HCT116 (cell line): ENCODE measurements around the gene DMWD. TPM values are rescaled to one million over a fixed set of nuclear protein-coding genes. Genes with fewer than 3 reads are reported as not detected.

Experiments
- ATAC-seq: fragments of 200-7000 bp; cut with Tn5 transposase; 2 replicates; pipeline ENCODE4 v1.9.1; 2020; ENCODE audit warnings: mild to moderate bottlenecking, moderate library complexity
- BruUV-seq: library from RNA; stranded (reverse); fragments of 400-500 nt; replicated peaks from 2 replicates; lab custom pipeline; 2021; lab: Mats Ljungman, UMichigan
- CTCF ChIA-PET: fragments of 300-600 bp; sonication (Branson Sonifier 250); formaldehyde crosslinking; loops from one replicate; lab custom pipeline; 2021; ENCODE audit warnings: antibody characterized with exemption; lab: Charles Lee
- POLR2A ChIA-PET: fragments of 300-600, 350-600 bp; sonication (Branson Sonifier 250); formaldehyde crosslinking; loops from one replicate; lab custom pipeline; 2021; ENCODE audit warnings: antibody characterized with exemption; lab: Charles Lee
- RAD21 ChIA-PET, 2 experiments: fragments of 300-600 bp; sonication (Branson Sonifier 250); formaldehyde crosslinking; loops; one replicate each; lab custom pipeline; 2023; ENCODE audit warnings: low total read pairs in 2 of 2; ENCODE audit not compliant: uncharacterized antibody in 2 of 2, unreplicated experiment in 2 of 2, low non-redundant PET in 1 of 2; lab: Charles Lee
- DNase-seq: peaks from one replicate; pipeline ENCODE4 v3.0.0-alpha.2; 2010; ENCODE audit warnings: low read depth, low spot score
- H2AFZ ChIP-seq: fragments of 200-600 bp; shearing (Covaris generic), sonication (generic); 2 replicates; pipeline ENCODE4 v1.6.1; 2017; ENCODE audit warnings: low read depth, mixed run types, mixed read lengths, antibody characterized with exemption, low read length; ENCODE audit not compliant: poor library complexity, severe bottlenecking
- H3K27ac ChIP-seq: 2 replicates; pipeline ENCODE4 v1.5.1; 2012; ENCODE audit warnings: low read depth, low read length
- H3K27me3 ChIP-seq: fragments of 200-600 bp; sonication (generic); 2 replicates; pipeline ENCODE4 v1.6.1; 2016; ENCODE audit warnings: mixed run types, low read length, mixed read lengths; ENCODE audit not compliant: insufficient read depth
- H3K36me3 ChIP-seq, 2 experiments: fragments of 200-500 bp in 1 of 2; fragments of 200-600 bp in 1 of 2; sonication (Bioruptor generic) in 1 of 2; sonication (generic) in 1 of 2; 2 replicates each; pipeline versions ENCODE4 v1.5.1 to v1.6.1; 2014 to 2016; ENCODE audit warnings: low read length in 2 of 2, inconsistent platforms in 1 of 2, mixed read lengths in 1 of 2, mixed run types in 1 of 2; ENCODE audit not compliant: insufficient read depth in 2 of 2, control insufficient read depth in 1 of 2
- H3K4me1 ChIP-seq, 2 experiments: fragments of 200-600 bp in 1 of 2; sonication (generic) in 1 of 2; 2 replicates each; pipeline versions ENCODE4 v1.5.1 to v1.6.1; 2012 to 2017; ENCODE audit warnings: low read length in 2 of 2, inconsistent platforms in 1 of 2, mild to moderate bottlenecking in 1 of 2, mixed read lengths in 1 of 2, mixed run types in 1 of 2, moderate library complexity in 1 of 2; ENCODE audit not compliant: insufficient read depth in 2 of 2, control insufficient read depth in 1 of 2
- H3K4me2 ChIP-seq: fragments of 200-600 bp; sonication (generic); 2 replicates; pipeline ENCODE4 v1.6.1; 2017; ENCODE audit warnings: mixed run types, low read length, mixed read lengths
- H3K4me3 ChIP-seq, 2 experiments: fragments of 200-600 bp in 1 of 2; sonication (generic) in 1 of 2; replicated peaks in 1 of 2; 2 replicates each; pipeline ENCODE4 v1.5.1; 2011 to 2016; ENCODE audit warnings: low read length in 2 of 2, control low read depth in 1 of 2, low read depth in 1 of 2, mild to moderate bottlenecking in 1 of 2, mixed read lengths in 1 of 2, mixed run types in 1 of 2
- H3K79me2 ChIP-seq: fragments of 200-600 bp; sonication (generic); 2 replicates; pipeline ENCODE4 v1.6.1; 2017; ENCODE audit warnings: mild to moderate bottlenecking, mixed run types, low read length, moderate library complexity, mixed read lengths; ENCODE audit not compliant: insufficient read depth
- H3K9ac ChIP-seq: fragments of 200-600 bp; sonication (generic); 2 replicates; pipeline ENCODE4 v1.6.1; 2016; ENCODE audit warnings: low read length, mixed read lengths
- H3K9me2 ChIP-seq: fragments of 200-600 bp; sonication (generic), shearing (Covaris generic); 2 replicates; pipeline ENCODE4 v1.6.1; 2017; ENCODE audit warnings: mixed run types, mild to moderate bottlenecking, moderate library complexity; ENCODE audit not compliant: insufficient read depth
- H3K9me3 ChIP-seq, 2 experiments: fragments of 200-500 bp in 1 of 2; fragments of 200-600 bp in 1 of 2; sonication (Bioruptor generic) in 1 of 2; sonication (generic) in 1 of 2; 2 replicates each; pipeline ENCODE4 v1.6.1; 2014 to 2017; ENCODE audit warnings: low read length in 2 of 2, mixed read lengths in 2 of 2, inconsistent platforms in 1 of 2, low read depth in 1 of 2, mild to moderate bottlenecking in 1 of 2, mixed run types in 1 of 2, moderate library complexity in 1 of 2; ENCODE audit not compliant: control insufficient read depth in 1 of 2, insufficient read depth in 1 of 2
- H4K20me1 ChIP-seq: fragments of 200-600 bp; sonication (generic), shearing (Covaris generic); 2 replicates; pipeline ENCODE4 v1.6.1; 2017; ENCODE audit warnings: mixed run types, mild to moderate bottlenecking, moderate library complexity; ENCODE audit not compliant: insufficient read depth
- SIN3A ChIP-seq: IDR thresholded peaks from 2 replicates; pipeline ENCODE4 v1.6.1; 2012; ENCODE audit warnings: low read depth
- TCF7L2 ChIP-seq: IDR thresholded peaks from 2 replicates; pipeline ENCODE4 v1.7.0; 2011; ENCODE audit warnings: borderline replicate concordance, inconsistent platforms; ENCODE audit not compliant: insufficient read depth, insufficient read length; ENCODE audit errors: extremely low read depth
- intact Hi-C: fragments of 100-400 bp; cut with micrococcal nuclease; formaldehyde crosslinking; loops from 2 replicates; pipeline ENCODE4 v1.10.0; 2022
- total RNA-seq: library from RNA; stranded (reverse); gene quantifications from one replicate; pipeline ENCODE4 v1.2.1, GENCODE V29; 2021; ENCODE audit not compliant: unreplicated experiment
- TF ChIP-seq, protein P1 (sequence below): IDR thresholded peaks from 2 replicates; pipeline ENCODE4 v1.6.1; 2012; ENCODE audit warnings: low read depth
- TF ChIP-seq, protein P2 (sequence below), 3 experiments: fragments of 200-600 bp in 1 of 3; sonication (generic) in 1 of 3; IDR thresholded peaks in 2 of 3; conservative IDR thresholded peaks in 1 of 3; 2 replicates each; pipeline ENCODE4 v1.5.1; 2012 to 2017; ENCODE audit warnings: low read depth in 2 of 3, low read length in 2 of 3, antibody characterized with exemption in 1 of 3, borderline replicate concordance in 1 of 3, control low read depth in 1 of 3, mild to moderate bottlenecking in 1 of 3, mixed read lengths in 1 of 3, mixed run types in 1 of 3, moderate library complexity in 1 of 3; ENCODE audit not compliant: insufficient read depth in 1 of 3

DMWD gene
- total RNA-seq, 1 experiment from 2014 or later: 56.8 TPM

DNA sequence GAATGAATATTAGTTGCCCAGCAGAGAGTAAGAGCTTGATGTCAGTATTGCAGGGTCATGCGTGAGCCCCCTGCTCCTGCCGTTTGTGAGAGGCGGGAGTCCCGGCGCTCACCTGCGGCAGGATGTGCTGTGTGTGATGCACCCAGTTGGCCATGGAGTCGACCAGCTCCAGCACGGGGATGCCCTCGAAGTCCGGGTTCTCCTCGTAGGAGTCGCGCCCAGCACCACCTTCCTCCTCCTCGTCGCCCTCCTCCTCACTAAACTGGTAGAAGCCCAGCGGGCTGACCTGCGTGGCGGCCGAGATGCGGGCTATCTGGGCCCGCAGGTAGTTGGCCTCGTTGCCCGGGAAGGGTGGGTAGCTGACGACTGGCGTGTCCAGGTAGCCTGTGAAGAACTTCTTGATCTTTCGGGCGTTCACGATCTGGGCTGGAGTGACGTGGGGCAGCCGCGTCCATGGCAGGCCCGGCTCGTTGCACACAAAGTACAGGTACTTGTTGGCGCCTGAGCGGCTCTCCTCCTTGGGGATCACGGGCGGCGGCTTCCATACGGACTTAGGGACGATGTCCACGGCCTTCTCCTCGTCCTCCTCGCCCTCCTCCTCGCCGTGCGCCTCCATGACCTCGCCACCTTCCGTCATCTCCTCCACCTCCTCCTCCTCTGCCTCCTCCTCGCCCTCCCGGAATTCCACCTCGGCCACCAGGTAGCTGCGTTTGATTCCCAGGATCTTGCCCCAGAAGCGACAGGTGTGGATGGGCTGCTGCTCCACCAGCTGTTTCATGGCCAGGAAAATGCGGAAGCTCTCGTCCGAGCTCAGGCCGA, 11.7 kb upstream of the DMWD start (continued):
- no peak for TF ChIP-seq TCF7L2
- TF ChIP-seq, protein P1, sequence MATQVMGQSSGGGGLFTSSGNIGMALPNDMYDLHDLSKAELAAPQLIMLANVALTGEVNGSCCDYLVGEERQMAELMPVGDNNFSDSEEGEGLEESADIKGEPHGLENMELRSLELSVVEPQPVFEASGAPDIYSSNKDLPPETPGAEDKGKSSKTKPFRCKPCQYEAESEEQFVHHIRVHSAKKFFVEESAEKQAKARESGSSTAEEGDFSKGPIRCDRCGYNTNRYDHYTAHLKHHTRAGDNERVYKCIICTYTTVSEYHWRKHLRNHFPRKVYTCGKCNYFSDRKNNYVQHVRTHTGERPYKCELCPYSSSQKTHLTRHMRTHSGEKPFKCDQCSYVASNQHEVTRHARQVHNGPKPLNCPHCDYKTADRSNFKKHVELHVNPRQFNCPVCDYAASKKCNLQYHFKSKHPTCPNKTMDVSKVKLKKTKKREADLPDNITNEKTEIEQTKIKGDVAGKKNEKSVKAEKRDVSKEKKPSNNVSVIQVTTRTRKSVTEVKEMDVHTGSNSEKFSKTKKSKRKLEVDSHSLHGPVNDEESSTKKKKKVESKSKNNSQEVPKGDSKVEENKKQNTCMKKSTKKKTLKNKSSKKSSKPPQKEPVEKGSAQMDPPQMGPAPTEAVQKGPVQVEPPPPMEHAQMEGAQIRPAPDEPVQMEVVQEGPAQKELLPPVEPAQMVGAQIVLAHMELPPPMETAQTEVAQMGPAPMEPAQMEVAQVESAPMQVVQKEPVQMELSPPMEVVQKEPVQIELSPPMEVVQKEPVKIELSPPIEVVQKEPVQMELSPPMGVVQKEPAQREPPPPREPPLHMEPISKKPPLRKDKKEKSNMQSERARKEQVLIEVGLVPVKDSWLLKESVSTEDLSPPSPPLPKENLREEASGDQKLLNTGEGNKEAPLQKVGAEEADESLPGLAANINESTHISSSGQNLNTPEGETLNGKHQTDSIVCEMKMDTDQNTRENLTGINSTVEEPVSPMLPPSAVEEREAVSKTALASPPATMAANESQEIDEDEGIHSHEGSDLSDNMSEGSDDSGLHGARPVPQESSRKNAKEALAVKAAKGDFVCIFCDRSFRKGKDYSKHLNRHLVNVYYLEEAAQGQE: no peak

DNA sequence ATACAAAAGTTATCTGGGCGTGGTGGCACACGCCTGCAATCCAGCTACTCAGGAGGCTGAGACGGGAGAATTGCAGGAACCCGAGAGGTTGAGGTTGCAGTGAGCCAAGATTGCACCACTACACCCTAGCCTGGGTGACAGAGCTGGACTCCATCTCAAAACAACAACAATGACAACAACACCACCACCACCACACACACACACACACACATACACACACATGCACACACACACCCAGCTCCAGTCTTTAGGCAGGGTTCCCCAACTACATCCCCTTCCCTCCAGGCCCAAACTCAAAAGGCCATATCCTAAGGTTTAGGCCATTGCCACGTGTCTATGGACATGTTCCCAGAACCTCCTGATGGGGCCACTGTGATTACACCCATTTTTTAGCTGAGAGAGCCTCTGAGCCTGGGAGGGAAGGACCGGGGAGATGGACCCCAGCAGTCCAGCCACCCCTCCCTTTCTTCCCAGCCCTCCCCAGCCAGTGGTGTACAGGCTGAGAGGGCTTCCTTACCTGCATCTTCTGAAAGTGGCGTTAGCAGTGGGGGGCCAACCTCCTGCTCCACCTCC, 9.0 kb upstream of the DMWD start:
- ATAC-seq (no peak), DNase-seq (no peak)
- no peak overlapping the region for H3K4me2 ChIP-seq
- peaks cover 0 to 21% of the 10 kb centered on the region in 2 experiments; a peak in 2 of 4 replicates for H3K4me1 ChIP-seq
- H3K9me3 ChIP-seq: no peaks in the 10 kb centered on the region
- ChIA-PET RAD21 (no interaction called here), CTCF (interaction anchor here (3.9 kb wide), 1 partner anchor 32 kb away, joined by 54 read pairs; the partner anchor contains the start of gene SIX5), POLR2A (no interaction called here)
- no TSS peak for BruUV-seq
- no peak overlapping the region for H3K9ac ChIP-seq
- H4K20me1 ChIP-seq: no peaks in the 10 kb centered on the region
- no peaks in the 10 kb centered on the region for H3K36me3 ChIP-seq
- intact Hi-C loops: no loop called here
- H3K79me2 ChIP-seq: no peaks in the 10 kb centered on the region
- TF ChIP-seq TCF7L2 (no peak), SIN3A (no peak)
- TF ChIP-seq, protein P1: no peak
- TF ChIP-seq, protein P2, sequence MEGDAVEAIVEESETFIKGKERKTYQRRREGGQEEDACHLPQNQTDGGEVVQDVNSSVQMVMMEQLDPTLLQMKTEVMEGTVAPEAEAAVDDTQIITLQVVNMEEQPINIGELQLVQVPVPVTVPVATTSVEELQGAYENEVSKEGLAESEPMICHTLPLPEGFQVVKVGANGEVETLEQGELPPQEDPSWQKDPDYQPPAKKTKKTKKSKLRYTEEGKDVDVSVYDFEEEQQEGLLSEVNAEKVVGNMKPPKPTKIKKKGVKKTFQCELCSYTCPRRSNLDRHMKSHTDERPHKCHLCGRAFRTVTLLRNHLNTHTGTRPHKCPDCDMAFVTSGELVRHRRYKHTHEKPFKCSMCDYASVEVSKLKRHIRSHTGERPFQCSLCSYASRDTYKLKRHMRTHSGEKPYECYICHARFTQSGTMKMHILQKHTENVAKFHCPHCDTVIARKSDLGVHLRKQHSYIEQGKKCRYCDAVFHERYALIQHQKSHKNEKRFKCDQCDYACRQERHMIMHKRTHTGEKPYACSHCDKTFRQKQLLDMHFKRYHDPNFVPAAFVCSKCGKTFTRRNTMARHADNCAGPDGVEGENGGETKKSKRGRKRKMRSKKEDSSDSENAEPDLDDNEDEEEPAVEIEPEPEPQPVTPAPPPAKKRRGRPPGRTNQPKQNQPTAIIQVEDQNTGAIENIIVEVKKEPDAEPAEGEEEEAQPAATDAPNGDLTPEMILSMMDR (IDR thresholded peaks at IDR 0.05 in 2 of 3, conservative IDR thresholded peaks at IDR 0.05 in 1 of 3; ENCODE audit: borderline replicate concordance in 1 of 3, insufficient read depth in 1 of 3, low read depth in 2 of 3, low read length in 2 of 3): no peak
- no peaks in the 10 kb centered on the region for H3K9me2 ChIP-seq
- H3K27ac ChIP-seq: no peak overlapping the region
- no peaks in the 10 kb centered on the region for H3K27me3 ChIP-seq
- H3K4me3 ChIP-seq: no peak overlapping the region
- no peak overlapping the region for H2AFZ ChIP-seq
